ENCODE measurements around the gene VRK3. TPM values are rescaled to one million over a fixed set of nuclear protein-coding genes. Genes with fewer than 3 reads are reported as not detected.

The VRK3 gene
- polyA plus RNA-seq, 1 donor from 2014 or later: 47.3 TPM

GRCh38 chr19:49983645-49984229, 41.4 kb downstream of the VRK3 start:
- Histone ChIP-seq H3K9me2 (ENCODE audit: insufficient read depth, low read length) (no peaks in the 10 kb centered on the region), H3K4me3 (ENCODE audit: low read length) (no peak overlapping the region), H2AFZ (ENCODE audit: low read depth, low read length) (no peak overlapping the region), H3K9me3 (ENCODE audit: low read length) (no peaks in the 10 kb centered on the region), H3K79me2 (replicated peaks; ENCODE audit: insufficient read depth, low read length) (no peaks in the 10 kb centered on the region), H3K27me3 (ENCODE audit: insufficient read depth, low read depth, low read length) (no peaks in the 10 kb centered on the region), H3K36me3 (ENCODE audit: insufficient read depth, low read length) (no peaks in the 10 kb centered on the region), H4K20me1 (ENCODE audit: insufficient read depth) (no peaks in the 10 kb centered on the region), H3K9ac (ENCODE audit: low read length) (no peak overlapping the region), H3K4me2 (ENCODE audit: low read length) (no peak overlapping the region), H3K27ac (ENCODE audit: low read length) (no peak overlapping the region), H3F3A (ENCODE audit: insufficient read depth, low read length, poor library complexity, severe bottlenecking) (no peaks in the 10 kb centered on the region)
- no peak for TF ChIP-seq MXI1 (conservative IDR thresholded peaks at IDR 0.05; ENCODE audit: poor library complexity, severe bottlenecking)
- TF ChIP-seq RAD21 (conservative IDR thresholded peaks at IDR 0.05): peak; percentile 75
- TF ChIP-seq EP300 (conservative IDR thresholded peaks at IDR 0.05; ENCODE audit: poor library complexity, severe bottlenecking): no peak
- TF ChIP-seq CTCF (IDR thresholded peaks at IDR 0.05; ENCODE audit: poor library complexity, severe bottlenecking): peak; percentile 75
- no peak for TF ChIP-seq TAF1 (IDR thresholded peaks at IDR 0.05; ENCODE audit: low read depth)
- TF ChIP-seq SMC3 (conservative IDR thresholded peaks at IDR 0.05; ENCODE audit: poor library complexity): peak; percentile 75
- no peak for TF ChIP-seq REST (IDR thresholded peaks at IDR 0.05; ENCODE audit: borderline replicate concordance)
- TF ChIP-seq POLR2AphosphoS5 (IDR thresholded peaks at IDR 0.05): no peak
- TF ChIP-seq EZH2 (IDR thresholded peaks at IDR 0.05; ENCODE audit: borderline replicate concordance, insufficient read depth, low read length, poor library complexity, severe bottlenecking): no peak

- Histone ChIP-seq H3K9me3 (ENCODE audit: low read length) (no peaks in the 10 kb centered on the region), H3K36me3 (ENCODE audit: insufficient read depth, low read length) (no peaks in the 10 kb centered on the region), H3K79me2 (replicated peaks; ENCODE audit: insufficient read depth, low read length) (no peaks in the 10 kb centered on the region), H4K20me1 (ENCODE audit: insufficient read depth) (no peaks in the 10 kb centered on the region), H3F3A (ENCODE audit: insufficient read depth, low read length, poor library complexity, severe bottlenecking) (no peaks in the 10 kb centered on the region), H3K4me2 (ENCODE audit: low read length) (no peak overlapping the region), H3K9me2 (ENCODE audit: insufficient read depth, low read length) (no peaks in the 10 kb centered on the region), H3K4me3 (ENCODE audit: low read length) (no peak overlapping the region), H2AFZ (ENCODE audit: low read depth, low read length) (no peak overlapping the region), H3K9ac (ENCODE audit: low read length) (no peak overlapping the region), H3K27me3 (ENCODE audit: insufficient read depth, low read depth, low read length) (no peaks in the 10 kb centered on the region), H3K27ac (ENCODE audit: low read length) (no peak overlapping the region)
- no peak for TF ChIP-seq CTCF (IDR thresholded peaks at IDR 0.05; ENCODE audit: poor library complexity, severe bottlenecking)
- TF ChIP-seq POLR2AphosphoS5 (IDR thresholded peaks at IDR 0.05): no peak
- TF ChIP-seq EZH2 (IDR thresholded peaks at IDR 0.05; ENCODE audit: borderline replicate concordance, insufficient read depth, low read length, poor library complexity, severe bottlenecking): no peak
- no peak for TF ChIP-seq MXI1 (conservative IDR thresholded peaks at IDR 0.05; ENCODE audit: poor library complexity, severe bottlenecking)
- TF ChIP-seq EP300 (conservative IDR thresholded peaks at IDR 0.05; ENCODE audit: poor library complexity, severe bottlenecking): no peak
- no peak for TF ChIP-seq TAF1 (IDR thresholded peaks at IDR 0.05; ENCODE audit: low read depth)
- no peak for TF ChIP-seq SMC3 (conservative IDR thresholded peaks at IDR 0.05; ENCODE audit: poor library complexity)
- no peak for TF ChIP-seq REST (IDR thresholded peaks at IDR 0.05; ENCODE audit: borderline replicate concordance)
- no peak for TF ChIP-seq RAD21 (conservative IDR thresholded peaks at IDR 0.05)
Measured at GRCh38 chr19:49981603-49982593, 43.3 kb downstream of the VRK3 start.

Data from neural cell (in vitro differentiated cells).